EH (cell line): ENCODE results near the gene LIME1.
A peak's percentile ranks its signal among the peaks of the same experiment; 100 is the strongest.
"Not testable (repeated sequence)": the region's sequence is repeated elsewhere in the genome, so short reads cannot be mapped to it uniquely, and the experiment has no call there.

Source experiments
- DNase-seq: peaks from one replicate; pipeline ENCODE4 v3.0.0-alpha.2; 2015; ENCODE audit warnings: low read depth

LIME1 gene

DNA sequence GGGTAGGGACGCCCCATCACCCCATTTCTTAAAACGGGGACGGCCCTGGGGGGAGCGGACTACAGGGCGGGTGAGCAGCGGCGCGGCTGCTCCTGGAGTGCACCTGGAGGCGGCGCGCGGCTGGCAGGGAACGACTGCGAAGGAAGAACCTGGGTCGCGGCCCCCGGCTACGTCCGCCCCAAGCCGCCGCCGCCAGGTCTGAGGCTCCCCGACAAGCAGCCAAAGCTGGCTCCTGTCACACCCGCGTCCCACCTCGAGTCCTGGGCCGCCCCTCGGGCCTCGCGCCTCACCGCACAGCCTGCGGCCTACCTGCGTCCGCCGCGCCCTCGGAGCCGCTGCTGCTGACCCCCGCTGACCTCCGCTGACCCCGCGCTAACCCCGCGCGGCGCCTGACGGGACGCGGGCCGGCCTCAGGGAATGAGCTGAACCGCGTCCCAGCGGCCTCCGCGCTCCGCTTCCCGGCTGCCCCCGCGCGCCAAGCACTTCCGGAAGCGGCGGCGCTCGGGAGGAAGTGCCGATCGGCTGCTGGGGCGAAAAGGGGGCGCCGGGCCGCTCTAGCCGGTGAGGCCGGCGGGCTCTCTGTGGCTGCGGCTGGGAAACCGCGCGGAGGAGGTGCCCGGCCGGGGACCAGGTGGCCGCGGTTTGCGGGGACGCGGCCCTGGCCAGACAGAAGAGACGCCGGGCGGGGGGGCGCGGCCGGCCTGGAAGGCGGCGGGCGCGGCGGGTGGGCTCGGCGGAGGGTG is 28.7 kb upstream of the LIME1 start, which contains the start of the genes ARFRP1 and ZGPAT:
ARFRP1 (minus strand) TSS at position 419 of the 743 bp plus-strand sequence. CDS start 885 bp downstream, outside the sequence.
ZGPAT (plus strand) TSS at position 482 of the 743 bp plus-strand sequence. CDS start 542 bp downstream, outside the sequence.
- peak; percentile 81 for DNase-seq

DNA sequence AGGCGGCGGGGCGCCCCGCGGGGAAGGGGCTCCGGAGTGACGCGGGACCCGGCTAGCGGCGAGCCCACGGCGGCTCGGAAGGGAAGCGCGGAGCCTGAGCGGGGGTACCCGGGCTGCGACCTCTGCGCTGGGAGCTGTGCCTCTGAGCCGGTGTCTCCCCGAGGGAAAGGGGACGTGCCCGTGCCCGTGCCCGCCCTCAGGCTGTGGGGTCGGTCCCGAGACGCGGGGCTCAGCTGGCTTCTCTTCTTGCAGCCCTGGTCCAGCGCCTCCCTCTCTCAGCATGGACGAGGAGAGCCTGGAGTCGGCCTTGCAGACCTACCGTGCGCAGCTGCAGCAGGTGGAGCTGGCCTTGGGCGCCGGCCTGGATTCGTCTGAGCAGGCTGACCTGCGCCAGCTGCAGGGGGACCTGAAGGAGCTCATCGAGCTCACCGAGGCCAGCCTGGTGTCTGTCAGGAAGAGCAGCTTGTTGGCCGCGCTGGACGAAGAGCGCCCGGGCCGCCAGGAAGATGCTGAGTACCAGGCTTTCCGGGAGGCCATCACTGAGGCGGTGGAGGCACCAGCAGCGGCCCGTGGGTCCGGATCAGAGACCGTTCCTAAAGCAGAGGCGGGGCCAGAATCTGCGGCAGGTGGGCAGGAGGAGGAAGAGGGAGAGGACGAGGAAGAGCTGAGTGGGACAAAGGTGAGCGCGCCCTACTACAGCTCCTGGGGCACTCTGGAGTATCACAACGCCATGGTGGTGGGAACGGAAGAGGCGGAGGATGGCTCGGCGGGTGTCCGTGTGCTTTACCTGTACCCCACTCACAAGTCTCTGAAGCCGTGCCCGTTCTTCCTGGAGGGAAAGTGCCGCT is 27.9 kb upstream of the LIME1 start:
- DNase-seq, result no peak

DNA sequence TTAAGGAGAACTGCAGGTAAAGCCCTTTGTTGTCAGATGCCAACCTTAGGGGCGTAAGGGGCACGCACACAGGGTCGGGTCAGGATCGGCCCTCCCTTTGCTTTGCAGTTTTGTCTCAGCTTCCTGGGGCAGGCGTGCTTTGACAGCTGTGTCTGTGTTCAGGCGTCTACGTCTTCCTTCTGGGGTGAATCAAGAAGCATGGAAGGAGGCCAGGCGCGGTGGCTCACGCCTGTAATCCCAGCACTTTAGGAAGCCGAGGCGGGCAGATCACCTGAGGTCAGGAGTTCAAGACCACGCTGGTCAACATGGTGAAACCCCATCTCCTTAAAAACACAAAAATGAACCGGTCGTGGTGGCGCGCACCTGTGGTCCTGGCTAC is 27.3 kb upstream of the LIME1 start:
- no peak for DNase-seq

DNA sequence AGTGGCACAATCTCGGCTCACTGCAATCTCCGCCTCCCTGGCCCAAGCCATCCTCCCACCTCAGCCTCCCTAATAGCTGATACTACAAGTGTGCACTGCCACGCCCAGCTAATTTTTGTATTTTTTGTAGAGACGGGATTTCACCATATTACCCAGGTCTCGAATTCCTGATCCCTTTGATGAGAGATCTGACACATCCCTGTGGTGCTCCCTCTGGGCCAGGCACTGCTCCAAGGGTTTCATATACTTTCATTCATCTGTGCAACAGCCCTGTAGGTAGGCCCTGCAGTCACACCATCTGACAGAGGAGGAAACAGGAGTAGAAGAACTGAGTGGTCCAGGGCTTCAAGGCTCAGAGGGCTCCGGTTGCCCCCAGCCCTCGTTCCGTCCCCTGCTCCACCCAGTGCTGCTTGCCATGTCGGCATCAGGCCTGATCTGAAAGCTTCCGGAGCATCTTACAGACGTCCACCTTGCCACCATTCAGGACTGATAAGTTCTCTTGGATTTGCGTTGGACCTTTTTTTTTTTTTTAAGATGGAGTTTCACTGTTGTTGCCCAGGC is 25.3 kb upstream of the LIME1 start:
- no peak for DNase-seq

DNA sequence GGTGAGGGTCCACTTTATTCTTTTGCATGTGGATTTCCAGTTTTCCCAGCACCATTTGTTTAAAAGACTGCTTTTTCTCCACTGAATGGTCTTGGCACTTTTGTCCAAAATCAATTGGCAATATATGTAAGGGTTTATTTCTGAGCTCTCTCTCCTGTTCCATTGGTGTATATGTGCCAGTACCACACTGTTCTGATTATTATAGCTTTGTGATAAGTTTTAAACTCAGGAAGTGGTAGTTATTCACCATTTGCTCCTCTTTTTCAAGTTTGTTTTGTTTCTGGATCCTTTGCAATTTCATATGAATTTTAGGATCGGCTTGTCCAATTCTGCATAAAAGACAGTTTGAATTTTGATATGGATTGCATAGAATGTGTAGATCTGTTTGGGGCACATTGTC is 24.3 kb upstream of the LIME1 start:
- DNase-seq, result no peak

DNA sequence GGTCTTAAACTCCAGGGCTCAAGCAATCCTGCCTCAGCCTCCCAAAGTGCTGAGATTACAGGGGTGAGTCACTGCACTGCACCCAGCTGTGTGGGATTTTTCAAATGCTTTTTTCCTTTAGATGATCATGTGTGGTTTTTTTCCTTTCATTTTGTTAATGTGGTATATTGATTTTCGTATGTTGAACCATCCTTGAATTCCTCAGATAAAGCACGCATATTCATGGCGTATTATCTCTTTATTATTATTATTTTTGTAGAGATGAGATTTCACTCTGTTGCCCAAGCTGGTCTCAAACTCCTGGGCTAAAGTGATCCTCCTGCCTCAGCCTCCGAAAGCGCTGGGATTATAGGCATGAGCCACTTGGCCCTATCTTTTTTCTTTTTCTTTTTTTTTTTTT is 21.6 kb upstream of the LIME1 start:
- DNase-seq, result no peak

DNA sequence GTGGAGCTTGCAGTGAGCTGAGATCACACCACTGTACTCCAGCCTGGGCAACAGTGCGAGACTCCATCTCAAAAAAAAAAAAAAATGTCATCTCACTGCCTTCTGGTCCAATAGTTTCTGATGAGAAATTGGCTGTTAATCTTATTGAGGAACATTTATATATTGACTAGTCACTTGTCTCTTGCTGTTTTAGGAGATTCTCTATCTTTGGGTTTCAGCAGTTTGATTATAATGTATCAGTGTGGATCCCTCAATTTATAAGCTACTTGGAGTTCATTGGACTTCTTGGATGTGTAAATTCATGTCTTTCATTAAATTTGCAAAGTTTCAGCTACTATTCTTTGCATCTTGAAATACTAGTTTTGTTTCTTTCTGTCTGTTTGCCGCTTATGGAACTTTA is 17.5 kb upstream of the LIME1 start:
- DNase-seq, result no peak

DNA sequence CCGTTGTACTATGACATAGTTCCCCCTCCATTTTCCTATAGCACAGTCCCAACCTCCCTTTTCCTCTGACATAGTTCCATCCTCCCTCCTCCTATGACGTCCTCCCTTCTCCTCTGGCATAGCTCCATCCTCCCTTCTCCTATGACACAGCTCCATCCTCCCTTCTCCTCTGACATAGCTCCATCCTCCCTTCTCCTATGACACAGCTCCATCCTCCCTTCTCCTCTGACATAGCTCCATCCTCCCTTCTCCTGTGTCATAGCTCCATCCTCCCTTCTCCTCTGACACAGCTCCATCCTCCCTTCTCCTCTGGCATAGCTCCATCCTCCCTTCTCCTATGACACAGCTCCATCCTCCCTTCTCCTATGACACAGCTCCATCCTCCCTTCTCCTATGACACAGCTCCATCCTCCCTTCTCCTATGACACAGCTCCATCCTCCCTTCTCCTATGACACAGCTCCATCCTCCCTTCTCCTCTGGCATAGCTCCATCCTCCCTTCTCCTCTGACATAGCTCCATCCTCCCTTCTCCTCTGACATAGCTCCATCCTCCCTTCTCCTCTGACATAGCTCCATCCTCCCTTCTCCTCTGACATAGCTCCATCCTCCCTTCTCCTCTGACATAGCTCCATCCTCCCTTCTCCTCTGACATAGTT is 13.4 kb upstream of the LIME1 start:
- DNase-seq, result not testable (repeated sequence)

DNA sequence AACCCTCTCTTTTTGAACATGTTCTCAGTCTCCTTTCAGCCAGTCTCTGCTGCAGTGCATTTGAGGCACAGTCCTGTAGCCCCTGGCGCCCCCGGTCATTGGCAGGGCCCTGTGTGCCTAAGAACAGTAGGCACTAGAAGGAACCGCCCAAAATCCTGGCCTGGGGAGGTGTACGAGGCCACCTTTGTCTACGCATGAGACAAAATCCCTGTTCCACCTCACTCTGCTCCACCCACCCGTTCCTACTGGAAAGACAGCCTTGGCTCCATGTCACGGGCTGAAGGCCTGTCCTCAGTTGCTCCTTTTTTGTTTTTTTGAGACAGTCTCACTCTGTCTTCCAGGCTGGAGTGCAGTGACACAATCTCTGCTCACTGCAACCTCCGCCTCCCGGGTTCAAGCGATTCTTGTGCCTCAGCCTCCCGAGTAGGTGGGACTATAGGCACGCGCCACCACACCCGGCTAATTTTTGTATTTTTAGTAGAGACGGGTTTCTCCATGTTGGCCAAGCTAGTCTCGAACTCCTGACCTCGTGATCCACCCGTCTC is 6.2 kb upstream of the LIME1 start:
- DNase-seq, result not testable (repeated sequence)

DNA sequence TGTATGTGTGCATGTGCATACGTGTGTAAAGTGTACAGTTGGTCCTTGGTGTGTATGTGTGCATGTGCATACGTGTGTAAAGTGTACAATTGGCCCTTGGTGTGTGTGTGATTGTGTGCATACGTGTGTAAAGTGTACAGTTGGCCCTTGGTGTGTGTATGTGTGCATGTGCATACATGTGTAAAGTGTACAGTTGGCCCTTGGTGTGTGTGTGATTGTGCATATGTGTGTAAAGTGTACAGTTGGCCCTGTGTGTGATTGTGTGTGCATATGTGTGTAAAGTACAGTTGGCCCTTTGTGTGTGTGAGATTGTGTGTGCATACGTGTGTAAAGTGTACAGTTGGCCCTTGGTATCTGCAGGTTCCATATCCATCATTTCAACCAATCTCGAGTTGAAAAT is 5.1 kb upstream of the LIME1 start:
- no peak for DNase-seq

DNA sequence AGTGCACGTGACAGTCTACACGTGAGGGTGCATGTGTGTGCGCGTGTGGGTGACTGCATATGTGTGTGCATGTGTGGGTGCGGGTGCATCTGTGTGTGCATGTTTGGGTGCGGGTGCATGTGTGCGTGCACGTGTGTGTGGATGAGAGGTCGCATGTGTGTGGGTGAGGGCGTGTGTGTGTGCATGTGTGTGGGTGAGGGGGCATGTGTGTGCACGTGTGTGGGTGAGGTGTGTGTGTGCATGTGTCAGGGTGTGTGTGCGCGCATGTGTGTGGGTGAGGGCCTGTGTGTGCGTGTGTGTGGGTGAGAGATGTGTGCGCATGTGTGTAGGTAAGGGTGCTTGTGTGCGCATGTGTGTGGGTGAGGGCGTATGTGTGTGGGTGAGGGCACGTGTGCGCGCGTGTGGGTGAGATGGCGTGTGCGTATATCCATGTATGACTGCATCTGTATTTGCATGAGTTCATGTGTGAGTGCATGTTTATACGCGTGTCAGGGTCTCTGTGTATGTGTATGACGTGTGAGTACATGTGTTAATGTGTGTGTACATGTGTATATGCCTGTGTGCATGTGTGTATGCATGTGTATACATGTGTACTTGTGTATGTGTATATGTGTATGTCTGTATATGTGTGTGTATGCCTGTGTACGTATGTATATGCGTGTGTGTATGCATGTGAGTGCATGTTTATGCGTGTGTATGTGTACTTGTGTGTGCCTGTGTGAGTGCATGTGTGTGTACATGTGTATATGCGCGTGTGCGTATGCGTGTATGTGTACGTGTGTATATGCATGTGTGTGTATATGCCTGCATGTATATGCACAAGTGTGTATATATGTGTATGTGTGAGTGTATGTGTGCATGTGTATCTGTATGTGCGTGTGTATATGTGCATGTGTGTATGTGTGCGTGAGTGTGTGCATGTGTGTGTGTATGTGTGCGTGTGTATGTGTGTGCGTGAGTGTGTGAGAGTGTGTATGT is 4.1 kb upstream of the LIME1 start:
- no peak for DNase-seq

DNA sequence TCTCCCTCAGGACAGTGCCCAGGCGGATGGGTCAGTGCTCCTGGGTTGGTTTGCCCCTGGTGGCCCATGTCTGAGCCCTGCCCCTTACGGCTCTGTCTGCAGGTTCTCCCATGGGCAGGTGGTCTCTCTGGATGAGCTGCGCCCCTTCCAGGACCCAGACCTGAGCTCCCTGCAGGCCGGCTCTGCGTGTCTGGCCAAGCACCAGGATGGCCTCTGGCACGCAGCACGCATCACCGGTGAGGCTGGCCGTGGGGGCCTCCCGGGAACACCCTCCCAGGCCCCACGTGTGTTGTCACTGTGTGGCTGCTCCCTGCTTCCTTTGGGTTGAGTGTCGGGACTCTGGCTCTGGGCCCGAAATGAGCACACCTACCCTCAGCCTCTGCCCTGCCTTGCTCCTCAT is 3.3 kb upstream of the LIME1 start:
- DNase-seq, result no peak

DNA sequence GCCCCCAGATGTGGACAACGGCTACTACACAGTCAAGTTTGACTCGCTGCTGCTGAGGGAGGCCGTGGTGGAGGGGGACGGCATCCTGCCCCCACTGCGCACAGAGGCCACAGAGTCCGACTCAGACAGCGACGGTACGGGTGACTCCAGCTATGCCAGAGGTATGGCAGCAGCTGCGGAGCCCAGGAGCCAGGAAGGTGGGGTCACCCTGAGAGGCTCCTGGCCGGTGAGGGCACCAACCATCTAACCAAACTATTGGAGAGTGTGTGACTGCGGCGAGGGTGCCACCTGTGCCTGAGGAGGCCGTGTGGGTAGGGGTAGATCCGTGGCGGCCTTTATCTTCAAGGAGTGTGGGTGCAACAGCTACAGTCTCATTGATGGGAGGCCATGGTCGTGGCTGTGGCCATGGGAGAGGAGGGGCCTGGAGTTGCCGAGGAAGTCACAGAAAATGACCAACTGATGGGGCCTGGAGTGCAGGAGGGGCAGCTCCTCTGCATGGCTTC is 2.8 kb upstream of the LIME1 start:
- DNase-seq, result no peak

DNA sequence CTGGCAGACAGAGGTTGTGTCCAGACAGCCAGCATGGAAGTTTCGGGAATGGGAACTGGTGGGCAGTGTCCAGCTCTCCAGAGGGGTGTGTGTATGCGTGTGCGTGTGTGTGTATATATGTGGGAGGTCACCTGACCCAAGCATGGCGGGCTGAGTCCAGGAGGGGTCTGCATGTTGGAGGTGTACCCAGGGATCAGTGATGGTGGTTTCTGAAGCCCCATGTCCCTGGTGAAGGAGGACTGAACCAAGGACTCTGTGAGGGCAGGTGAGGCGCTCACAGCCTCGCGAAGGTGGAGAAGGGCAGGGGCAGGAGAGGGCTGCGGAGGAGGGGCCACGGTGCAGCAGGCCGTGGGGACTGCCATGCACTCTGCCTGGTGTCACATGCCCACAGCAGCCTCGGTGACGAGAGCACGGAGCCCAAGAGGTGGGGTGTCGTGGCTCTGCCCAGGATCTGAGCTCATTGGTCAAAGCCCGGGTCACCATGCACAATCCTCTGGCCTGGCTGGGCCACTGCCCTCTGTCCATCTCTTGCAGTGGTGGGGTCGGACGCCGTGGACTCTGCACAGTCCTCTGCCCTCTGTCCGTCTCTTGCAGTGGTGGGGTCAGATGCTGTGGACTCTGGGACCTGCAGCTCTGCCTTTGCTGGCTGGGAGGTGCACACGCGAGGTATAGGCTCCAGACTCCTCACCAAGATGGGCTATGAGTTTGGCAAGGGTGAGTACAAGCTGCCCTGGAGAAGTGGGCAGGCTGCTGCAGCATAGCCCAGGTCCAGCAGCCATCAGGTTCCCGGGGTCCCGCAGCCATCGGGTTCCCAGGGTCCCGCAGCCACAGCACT is 2.1 kb upstream of the LIME1 start:
- DNase-seq, result no peak

DNA sequence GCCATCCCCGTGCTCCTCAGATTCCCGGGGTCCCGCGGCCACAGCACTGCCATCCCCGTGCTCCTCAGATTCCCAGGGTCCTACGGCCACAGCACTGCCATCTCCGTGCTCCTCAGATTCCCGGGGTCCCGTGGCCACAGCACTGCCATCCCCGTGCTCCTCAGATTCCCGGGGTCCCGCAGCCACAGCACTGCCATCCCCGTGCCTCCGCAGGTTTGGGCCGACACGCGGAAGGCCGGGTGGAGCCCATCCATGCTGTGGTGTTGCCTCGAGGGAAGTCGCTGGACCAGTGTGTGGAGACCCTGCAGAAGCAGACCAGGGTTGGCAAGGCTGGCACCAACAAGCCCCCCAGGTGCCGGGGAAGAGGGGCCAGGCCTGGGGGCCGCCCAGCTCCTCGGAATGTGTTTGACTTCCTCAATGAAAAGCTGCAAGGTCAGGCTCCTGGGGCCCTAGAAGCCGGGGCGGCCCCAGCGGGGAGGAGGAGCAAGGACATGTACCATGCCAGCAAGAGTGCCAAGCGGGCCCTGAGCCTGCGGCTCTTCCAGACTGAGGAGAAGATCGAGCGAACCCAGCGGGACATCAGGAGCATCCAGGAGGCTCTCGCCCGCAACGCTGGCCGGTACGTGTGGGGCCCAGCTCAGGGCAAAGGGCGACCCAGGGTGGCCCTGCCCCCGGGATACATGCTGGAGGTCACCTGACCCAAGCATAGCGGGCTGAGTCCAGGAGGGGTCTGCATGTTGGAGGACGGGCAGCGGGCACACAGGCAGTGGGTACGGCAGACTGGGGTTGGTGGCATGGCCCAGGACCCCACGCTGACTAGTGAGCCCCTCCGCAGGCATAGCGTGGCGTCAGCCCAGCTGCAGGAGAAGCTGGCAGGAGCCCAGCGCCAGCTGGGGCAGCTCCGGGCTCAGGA is 1.3 kb upstream of the LIME1 start:
- no peak for DNase-seq

DNA sequence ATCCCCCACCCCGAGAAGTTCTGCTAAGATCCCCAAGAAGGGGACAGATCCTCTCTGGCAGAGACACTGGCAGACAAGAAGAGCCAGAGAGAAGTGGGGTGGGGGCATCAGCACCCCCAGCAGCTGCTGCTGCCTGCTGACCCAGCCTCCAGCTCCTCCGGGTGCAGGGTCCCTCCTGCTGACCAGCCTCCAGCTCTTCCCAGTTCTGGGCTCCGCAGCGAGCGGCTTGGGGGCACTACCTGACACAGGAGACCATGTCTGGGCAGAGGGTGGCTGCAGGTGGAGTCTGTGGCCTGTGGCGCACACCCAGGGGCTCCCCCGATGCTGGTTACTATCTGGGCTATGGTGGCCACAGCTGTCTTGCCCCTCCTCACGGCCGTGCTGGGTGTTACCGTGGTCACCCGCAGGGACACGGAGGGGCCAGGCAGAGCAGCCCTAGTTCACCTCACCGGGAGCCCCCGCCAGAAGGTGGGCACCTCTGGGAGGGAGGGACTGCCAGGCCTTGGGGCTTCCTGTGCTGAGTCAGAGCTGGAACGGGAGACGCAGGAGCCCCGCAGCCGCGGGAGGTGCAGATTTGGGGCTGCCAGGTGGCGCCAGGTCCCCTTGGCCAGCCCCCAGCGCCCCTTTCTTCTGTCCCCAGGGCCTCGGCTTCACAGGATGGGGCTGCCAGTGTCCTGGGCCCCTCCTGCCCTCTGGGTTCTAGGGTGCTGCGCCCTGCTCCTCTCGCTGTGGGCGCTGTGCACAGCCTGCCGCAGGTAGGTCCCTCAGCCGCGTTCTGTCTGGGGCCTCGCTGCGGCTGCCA is 630 bp downstream of the LIME1 start:
- no peak for DNase-seq

DNA sequence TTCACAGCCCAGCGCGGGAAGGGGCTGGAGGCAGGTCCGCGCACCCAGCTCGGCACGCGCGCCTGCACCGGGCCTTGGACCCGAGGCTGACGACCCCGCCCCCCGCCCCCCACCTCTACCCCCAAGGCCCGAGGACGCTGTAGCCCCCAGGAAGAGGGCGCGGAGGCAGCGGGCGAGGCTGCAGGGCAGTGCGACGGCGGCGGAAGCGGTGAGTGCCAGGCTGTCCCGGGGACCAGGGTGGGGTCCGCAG is 1.2 kb downstream of the LIME1 start:
- DNase-seq, result no peak
